ENCODE measurements around the gene DOLPP1.

- TF ChIP-seq CTCF (IDR thresholded peaks at IDR 0.05) (no peak), ZFX (IDR thresholded peaks at IDR 0.05; ENCODE audit: borderline replicate concordance) (no peak)
These were observed 25.2 kb downstream of the DOLPP1 start for GRCh38 chr9:129105857-129106694.
